Naive B cell (primary cell): ENCODE results near the gene RNF144A. TPM values are rescaled to one million over a fixed set of nuclear protein-coding genes. Genes with fewer than 3 reads are reported as not detected.

ENCODE experiments used
- ATAC-seq, 2 donors: fragments of 150-1000 bp; cut with Tn5 transposase; 2 replicates each; pipeline ENCODE4 v1.10.0; 2021; ENCODE audit warnings: low read depth in 2 of 2, mild to moderate bottlenecking in 2 of 2, moderate library complexity in 2 of 2
- DNase-seq: peaks from one replicate; pipeline ENCODE4 v3.0.0; 2022
- H3K27ac Mint-ChIP-seq, 6 donors: one replicate each; pipeline ENCODE4 v1.8.0; 2020 to 2022; ENCODE audit warnings: mild to moderate bottlenecking in 6 of 6, mixed read lengths in 6 of 6, moderate library complexity in 5 of 6, inconsistent platforms in 2 of 6
- H3K27me3 Mint-ChIP-seq, 3 donors: one replicate each; pipeline ENCODE4 v1.8.0; 2021 to 2022; ENCODE audit warnings: mixed read lengths in 3 of 3, mild to moderate bottlenecking in 1 of 3
- H3K36me3 Mint-ChIP-seq, 2 donors: one replicate each; pipeline ENCODE4 v1.8.0; 2020 to 2022; ENCODE audit warnings: mixed read lengths in 2 of 2, inconsistent platforms in 1 of 2, mild to moderate bottlenecking in 1 of 2
- H3K4me1 Mint-ChIP-seq, 3 donors: one replicate each; pipeline ENCODE4 v1.8.0; 2020 to 2022; ENCODE audit warnings: mixed read lengths in 3 of 3, inconsistent platforms in 1 of 3, mild to moderate bottlenecking in 1 of 3, moderate library complexity in 1 of 3
- H3K4me3 Mint-ChIP-seq, 8 donors: one replicate each; pipeline ENCODE4 v1.8.0; 2020 to 2022; ENCODE audit warnings: mild to moderate bottlenecking in 8 of 8, mixed read lengths in 8 of 8, moderate library complexity in 8 of 8, inconsistent platforms in 2 of 8
- H3K9me3 Mint-ChIP-seq, 7 donors: one replicate each; pipeline ENCODE4 v1.8.0; 2020 to 2022; ENCODE audit warnings: mixed read lengths in 7 of 7, mild to moderate bottlenecking in 5 of 7, inconsistent platforms in 2 of 7, moderate library complexity in 1 of 7
- polyA plus RNA-seq, 6 donors: library from polyadenylated mRNA; unstranded; fragments of 300-500 nt; fragmentation: Illumina TruSeq; gene quantifications; one replicate each; pipeline ENCODE4 v1.2.3, GENCODE V29; 2021; ENCODE audit warnings: low read depth in 6 of 6

RNF144A gene
- polyA plus RNA-seq, 6 donors from 2014 or later: 0.04 to 0.92 (median 0.16) TPM; not detected in 1

- Mint-ChIP-seq H3K36me3 (no peaks in the 10 kb centered on the region), H3K27ac (no peak overlapping the region), H3K4me3 (no peak overlapping the region), H3K4me1 (peaks cover 0 to 4% (median 0%) of the 10 kb centered on the region in 3 donors), H3K9me3 (no peaks in the 10 kb centered on the region), H3K27me3 (no peaks in the 10 kb centered on the region)
- DNase-seq (no peak), ATAC-seq (no peak)
Measured at GRCh38 chr2:7025082-7025481, 107.9 kb downstream of the RNF144A start.

GRCh38 chr2:7026742-7027141, 109.5 kb downstream of the RNF144A start:
- DNase-seq: no peak
- Mint-ChIP-seq H3K27me3 (no peaks in the 10 kb centered on the region), H3K4me3 (no peak overlapping the region), H3K4me1 (peaks cover 0 to 4% (median 0%) of the 10 kb centered on the region in 3 donors), H3K27ac (no peak overlapping the region), H3K36me3 (no peaks in the 10 kb centered on the region), H3K9me3 (no peaks in the 10 kb centered on the region)
- ATAC-seq: no peak

GRCh38 chr2:7027411-7027810, 110.2 kb downstream of the RNF144A start:
- peak overlapping the region in 1 of 8 donors; percentile 2 for H3K4me3 Mint-ChIP-seq
- DNase-seq (no peak), ATAC-seq (no peak)
- peaks cover 0 to 4% (median 0%) of the 10 kb centered on the region in 3 donors for H3K4me1 Mint-ChIP-seq
- H3K27me3 Mint-ChIP-seq: no peaks in the 10 kb centered on the region
- H3K9me3 Mint-ChIP-seq: no peaks in the 10 kb centered on the region
- H3K27ac Mint-ChIP-seq: no peak overlapping the region
- H3K36me3 Mint-ChIP-seq: no peaks in the 10 kb centered on the region

- peaks cover 0 to 4% (median 0%) of the 10 kb centered on the region in 3 donors for H3K4me1 Mint-ChIP-seq
- ATAC-seq (no peak), DNase-seq (no peak)
- no peaks in the 10 kb centered on the region for H3K27me3 Mint-ChIP-seq
- peaks cover 0 to 1% (median 0%) of the 10 kb centered on the region in 7 donors for H3K9me3 Mint-ChIP-seq
- H3K36me3 Mint-ChIP-seq: no peaks in the 10 kb centered on the region
- H3K27ac Mint-ChIP-seq: peak overlapping the region in 1 of 6 donors; percentile 47
- peak overlapping the region in 1 of 8 donors; percentile 6 for H3K4me3 Mint-ChIP-seq
Measured at GRCh38 chr2:7027956-7028655, 110.9 kb downstream of the RNF144A start.

GRCh38 chr2:7028846-7029245, 111.6 kb downstream of the RNF144A start:
- peaks cover 0 to 1% (median 0%) of the 10 kb centered on the region in 7 donors for H3K9me3 Mint-ChIP-seq
- no peak for DNase-seq
- no peak overlapping the region for H3K27ac Mint-ChIP-seq

GRCh38 chr2:7029291-7030059, 112.3 kb downstream of the RNF144A start:
- no peaks in the 10 kb centered on the region for H3K36me3 Mint-ChIP-seq
- H3K4me1 Mint-ChIP-seq: peaks cover 0 to 4% (median 0%) of the 10 kb centered on the region in 3 donors
- no peak overlapping the region for H3K4me3 Mint-ChIP-seq
- H3K9me3 Mint-ChIP-seq: peaks cover 0 to 1% (median 0%) of the 10 kb centered on the region in 7 donors
- no peak overlapping the region for H3K27ac Mint-ChIP-seq
- ATAC-seq (no peak), DNase-seq (no peak)
- H3K27me3 Mint-ChIP-seq: no peaks in the 10 kb centered on the region

More at GRCh38 chr2:7028846-7029245, 111.6 kb downstream of the RNF144A start:
- H3K27me3 Mint-ChIP-seq: no peaks in the 10 kb centered on the region
- no peak overlapping the region for H3K4me3 Mint-ChIP-seq
- H3K36me3 Mint-ChIP-seq: no peaks in the 10 kb centered on the region
- no peak for ATAC-seq
- H3K4me1 Mint-ChIP-seq: peaks cover 0 to 4% (median 0%) of the 10 kb centered on the region in 3 donors

GRCh38 chr2:7030810-7031209, 113.6 kb downstream of the RNF144A start:
- Mint-ChIP-seq H3K9me3 (peaks cover 0 to 1% (median 0%) of the 10 kb centered on the region in 7 donors), H3K4me3 (no peak overlapping the region), H3K36me3 (no peaks in the 10 kb centered on the region), H3K27ac (no peak overlapping the region), H3K27me3 (peaks cover 0 to 10% (median 0%) of the 10 kb centered on the region in 3 donors), H3K4me1 (peaks cover 0 to 4% (median 0%) of the 10 kb centered on the region in 3 donors)
- DNase-seq (no peak), ATAC-seq (no peak)

GRCh38 chr2:7031547-7032245, 114.5 kb downstream of the RNF144A start:
- H3K4me3 Mint-ChIP-seq: no peak overlapping the region
- ATAC-seq: no peak
- H3K27ac Mint-ChIP-seq: no peak overlapping the region

GRCh38 chr2:7032371-7032770, 115.2 kb downstream of the RNF144A start:
- Mint-ChIP-seq H3K27me3 (peaks cover 0 to 10% (median 0%) of the 10 kb centered on the region in 3 donors), H3K36me3 (no peaks in the 10 kb centered on the region), H3K27ac (peak overlapping the region in 1 of 6 donors; percentile 33), H3K4me1 (no peaks in the 10 kb centered on the region), H3K4me3 (no peak overlapping the region), H3K9me3 (peaks cover 0 to 1% (median 0%) of the 10 kb centered on the region in 7 donors)
- no peak for DNase-seq
- ATAC-seq: no peak

More at GRCh38 chr2:7031547-7032245, 114.5 kb downstream of the RNF144A start:
- DNase-seq: no peak
- H3K4me1 Mint-ChIP-seq: peaks cover 0 to 4% (median 0%) of the 10 kb centered on the region in 3 donors
- peaks cover 0 to 1% (median 0%) of the 10 kb centered on the region in 7 donors for H3K9me3 Mint-ChIP-seq
- no peaks in the 10 kb centered on the region for H3K36me3 Mint-ChIP-seq
- H3K27me3 Mint-ChIP-seq: peaks cover 0 to 10% (median 0%) of the 10 kb centered on the region in 3 donors

- peaks cover 0 to 14% (median 0%) of the 10 kb centered on the region in 3 donors for H3K27me3 Mint-ChIP-seq
- H3K4me1 Mint-ChIP-seq: no peaks in the 10 kb centered on the region
- H3K27ac Mint-ChIP-seq: no peak overlapping the region
- ATAC-seq (no peak), DNase-seq (no peak)
- no peaks in the 10 kb centered on the region for H3K36me3 Mint-ChIP-seq
- H3K9me3 Mint-ChIP-seq: peaks cover 0 to 2% (median 0%) of the 10 kb centered on the region in 7 donors
- H3K4me3 Mint-ChIP-seq: no peak overlapping the region
Measured at GRCh38 chr2:7033136-7033960, 116.1 kb downstream of the RNF144A start.

- H3K27ac Mint-ChIP-seq: no peak overlapping the region
- DNase-seq: no peak
- no peaks in the 10 kb centered on the region for H3K36me3 Mint-ChIP-seq
- H3K4me3 Mint-ChIP-seq: no peak overlapping the region
- ATAC-seq: no peak
- no peaks in the 10 kb centered on the region for H3K4me1 Mint-ChIP-seq
- peaks cover 0 to 22% (median 0%) of the 10 kb centered on the region in 3 donors for H3K27me3 Mint-ChIP-seq
- peaks cover 0 to 8% (median 0%) of the 10 kb centered on the region in 7 donors for H3K9me3 Mint-ChIP-seq
Measured at GRCh38 chr2:7034303-7034702, 117.1 kb downstream of the RNF144A start.

GRCh38 chr2:7035884-7036283, 118.7 kb downstream of the RNF144A start:
- Mint-ChIP-seq H3K4me3 (no peak overlapping the region), H3K4me1 (no peaks in the 10 kb centered on the region), H3K9me3 (peaks cover 0 to 8% (median 0%) of the 10 kb centered on the region in 7 donors), H3K27me3 (peaks cover 0 to 22% (median 0%) of the 10 kb centered on the region in 3 donors), H3K27ac (no peak overlapping the region), H3K36me3 (no peaks in the 10 kb centered on the region)
- no peak for ATAC-seq
- no peak for DNase-seq
